HepG2 (cell line): ENCODE data around the gene A3GALT2. TPM values are rescaled to one million over a fixed set of nuclear protein-coding genes. Genes with fewer than 3 reads are reported as not detected.
A peak's percentile ranks its signal among the peaks of the same experiment; 100 is the strongest.

ENCODE experiments used
- CCAR2 ChIP-seq: fragments of 200-400 bp; formaldehyde crosslinking; optimal IDR thresholded peaks from 2 replicates; pipeline ENCODE3; 2018; ENCODE audit warnings: low read depth, mild to moderate bottlenecking, low read length, moderate library complexity
- FOXA1 ChIP-seq, 2 experiments: fragments of 450-650 bp in 1 of 2; sonication (generic) in 1 of 2; formaldehyde crosslinking in 1 of 2; IDR thresholded peaks; 2 replicates each; pipeline versions ENCODE4 v1.4.0 to v1.6.1; 2016 to 2020; ENCODE audit warnings: missing genetic modification reagents in 1 of 2
- FOXO1 ChIP-seq: sonication (generic); formaldehyde crosslinking; IDR thresholded peaks from 2 replicates; pipeline ENCODE4 v1.4.0; 2020; ENCODE audit warnings: missing genetic modification reagents
- HCFC1 ChIP-seq: fragments of 150-350 bp; IDR thresholded peaks from 2 replicates; pipeline ENCODE4 v1.6.1; 2014; ENCODE audit warnings: low read depth, low read length
- HNRNPK ChIP-seq: fragments of 200-400 bp; formaldehyde crosslinking; IDR thresholded peaks from 2 replicates; pipeline ENCODE4 v1.6.1; 2018; ENCODE audit warnings: low read length, low read depth, moderate library complexity, mild to moderate bottlenecking; ENCODE audit not compliant: poor library complexity, severe bottlenecking
- MTF2 ChIP-seq: sonication (generic); formaldehyde crosslinking; IDR thresholded peaks from 2 replicates; pipeline ENCODE4 v1.5.0; 2020; ENCODE audit warnings: missing genetic modification reagents, borderline replicate concordance
- NFIC ChIP-seq: IDR thresholded peaks from 2 replicates; pipeline ENCODE4 v1.6.1; 2012; ENCODE audit warnings: mild to moderate bottlenecking, low read length, inconsistent platforms
- PHF5A ChIP-seq: IDR thresholded peaks from one replicate; pipeline ENCODE4 v1.6.1; 2018; ENCODE audit warnings: low read depth, missing genetic modification reagents; ENCODE audit not compliant: unreplicated experiment
- PPARG ChIP-seq: conservative IDR thresholded peaks from 2 replicates; pipeline ENCODE4 v1.6.1; 2016; ENCODE audit warnings: missing biosample characterization, missing genetic modification reagents
- TEAD3 ChIP-seq: optimal IDR thresholded peaks from 2 replicates; pipeline ENCODE3; 2016; ENCODE audit warnings: borderline replicate concordance
- ZMYM4 ChIP-seq: sonication (generic); formaldehyde crosslinking; IDR thresholded peaks from 2 replicates; pipeline ENCODE4 v1.8.1; 2023; ENCODE audit warnings: mild to moderate bottlenecking, missing genetic modification reagents
- ZNF205 ChIP-seq: IDR thresholded peaks from 2 replicates; pipeline ENCODE4 v1.6.1; 2018; ENCODE audit warnings: missing biosample characterization, missing genetic modification reagents
- ZNF260 ChIP-seq: sonication (generic); formaldehyde crosslinking; IDR thresholded peaks from 2 replicates; pipeline ENCODE4 v1.4.0; 2020; ENCODE audit warnings: missing genetic modification reagents, low read depth, mild to moderate bottlenecking, borderline replicate concordance
- ZNF343 ChIP-seq: sonication (generic); formaldehyde crosslinking; IDR thresholded peaks from 2 replicates; pipeline ENCODE4 v1.4.0; 2020; ENCODE audit warnings: mild to moderate bottlenecking, missing genetic modification reagents
- ZNF746 ChIP-seq: sonication (generic); formaldehyde crosslinking; IDR thresholded peaks from 2 replicates; pipeline ENCODE4 v1.8.0; 2022; ENCODE audit warnings: mild to moderate bottlenecking, missing genetic modification reagents
- polyA plus RNA-seq, 8 experiments: library from polyadenylated mRNA; depleted of rRNA in 3 of 8; stranded (reverse) in 7 of 8; unstranded in 1 of 8; fragments of >200 nt; fragmentation: Illumina TruSeq in 4 of 8; extraction: Trizol in 4 of 8; gene quantifications; 2 replicates each; pipeline versions ENCODE4 v1.2.1 to v1.2.3, GENCODE V29; 2011 to 2016; ENCODE audit warnings: low read depth in 4 of 8, missing spikeins in 1 of 8, mixed read lengths in 1 of 8; ENCODE audit not compliant: insufficient read depth in 1 of 8
- total RNA-seq, 5 experiments: library from RNA; depleted of rRNA; stranded (reverse); fragments of >200 nt; fragmentation: Illumina TruSeq; extraction: Trizol; gene quantifications; 2 replicates each; pipeline ENCODE4 v1.2.3, GENCODE V29; 2016; ENCODE audit warnings: low read depth in 1 of 5
- TF ChIP-seq, protein P1 (sequence below): sonication (generic); formaldehyde crosslinking; IDR thresholded peaks from 2 replicates; pipeline ENCODE4 v1.8.1; 2023; ENCODE audit warnings: mild to moderate bottlenecking, missing genetic modification reagents
- TF ChIP-seq, protein P2 (sequence below): sonication (generic); formaldehyde crosslinking; IDR thresholded peaks from 2 replicates; pipeline ENCODE4 v1.8.1; 2022; ENCODE audit warnings: low read depth, mild to moderate bottlenecking, missing genetic modification reagents
- TF ChIP-seq, protein P3 (sequence below): sonication (generic); formaldehyde crosslinking; IDR thresholded peaks from 2 replicates; pipeline ENCODE4 v1.5.0; 2020; ENCODE audit warnings: missing genetic modification reagents
- TF ChIP-seq, protein P4 (sequence below): sonication (generic); formaldehyde crosslinking; IDR thresholded peaks from 2 replicates; pipeline ENCODE4 v1.4.0; 2020; ENCODE audit warnings: mild to moderate bottlenecking, missing genetic modification reagents, borderline replicate concordance
- TF ChIP-seq, protein P5 (sequence below): sonication (generic); formaldehyde crosslinking; IDR thresholded peaks from 2 replicates; pipeline ENCODE4 v1.8.1; 2023; ENCODE audit warnings: missing genetic modification reagents, inconsistent platforms, borderline replicate concordance

The A3GALT2 gene
- total and polyA plus RNA-seq, 2 of the 13 experiments (the other 11 are each of a cell fraction or from before 2014, with no cell fraction given) = not detected

DNA sequence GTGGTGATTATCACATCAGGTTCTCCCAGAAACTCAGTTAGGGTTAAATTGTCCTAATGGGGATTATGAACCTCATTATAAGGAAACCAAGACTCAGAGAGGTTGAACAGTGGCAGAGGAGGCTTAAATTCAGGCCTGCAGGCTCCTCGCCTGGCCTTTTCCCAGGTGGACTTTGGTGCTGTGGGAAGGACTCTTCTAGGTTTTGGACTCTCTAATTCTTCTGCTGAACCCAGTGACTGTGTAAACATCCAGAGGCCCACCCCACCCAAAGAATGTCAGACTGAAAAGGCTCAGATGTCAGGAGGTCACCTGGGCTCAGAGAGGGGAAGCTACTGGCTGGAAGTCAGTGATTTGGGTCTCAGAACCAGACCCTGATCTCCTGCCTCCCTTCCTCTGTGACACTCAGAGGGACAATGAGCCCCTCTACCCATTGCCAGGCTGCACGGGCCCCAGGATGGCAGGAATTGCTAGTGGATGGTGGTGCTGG is 62.1 kb downstream of the A3GALT2 start (continued):
- TF ChIP-seq, protein P1, sequence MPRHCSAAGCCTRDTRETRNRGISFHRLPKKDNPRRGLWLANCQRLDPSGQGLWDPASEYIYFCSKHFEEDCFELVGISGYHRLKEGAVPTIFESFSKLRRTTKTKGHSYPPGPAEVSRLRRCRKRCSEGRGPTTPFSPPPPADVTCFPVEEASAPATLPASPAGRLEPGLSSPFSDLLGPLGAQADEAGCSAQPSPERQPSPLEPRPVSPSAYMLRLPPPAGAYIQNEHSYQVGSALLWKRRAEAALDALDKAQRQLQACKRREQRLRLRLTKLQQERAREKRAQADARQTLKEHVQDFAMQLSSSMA = no peak
- TF ChIP-seq, protein P2, sequence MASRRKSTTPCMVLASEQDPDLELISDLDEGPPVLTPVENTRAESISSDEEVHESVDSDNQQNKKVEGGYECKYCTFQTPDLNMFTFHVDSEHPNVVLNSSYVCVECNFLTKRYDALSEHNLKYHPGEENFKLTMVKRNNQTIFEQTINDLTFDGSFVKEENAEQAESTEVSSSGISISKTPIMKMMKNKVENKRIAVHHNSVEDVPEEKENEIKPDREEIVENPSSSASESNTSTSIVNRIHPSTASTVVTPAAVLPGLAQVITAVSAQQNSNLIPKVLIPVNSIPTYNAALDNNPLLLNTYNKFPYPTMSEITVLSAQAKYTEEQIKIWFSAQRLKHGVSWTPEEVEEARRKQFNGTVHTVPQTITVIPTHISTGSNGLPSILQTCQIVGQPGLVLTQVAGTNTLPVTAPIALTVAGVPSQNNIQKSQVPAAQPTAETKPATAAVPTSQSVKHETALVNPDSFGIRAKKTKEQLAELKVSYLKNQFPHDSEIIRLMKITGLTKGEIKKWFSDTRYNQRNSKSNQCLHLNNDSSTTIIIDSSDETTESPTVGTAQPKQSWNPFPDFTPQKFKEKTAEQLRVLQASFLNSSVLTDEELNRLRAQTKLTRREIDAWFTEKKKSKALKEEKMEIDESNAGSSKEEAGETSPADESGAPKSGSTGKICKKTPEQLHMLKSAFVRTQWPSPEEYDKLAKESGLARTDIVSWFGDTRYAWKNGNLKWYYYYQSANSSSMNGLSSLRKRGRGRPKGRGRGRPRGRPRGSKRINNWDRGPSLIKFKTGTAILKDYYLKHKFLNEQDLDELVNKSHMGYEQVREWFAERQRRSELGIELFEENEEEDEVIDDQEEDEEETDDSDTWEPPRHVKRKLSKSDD (CRISPR knock-in tag) = no peak
- TF ChIP-seq CCAR2 (no peak), TEAD3 (peak; percentile 93), PPARG (CRISPR knock-in tag) (no peak; the same call in 1 of the 2 replicates), PHF5A (CRISPR knock-in tag) (no peak), ZNF343 (CRISPR knock-in tag) (no peak), ZNF746 (no peak), FOXA1 (IDR thresholded peaks at IDR 0.05) (no peak), FOXA1 (CRISPR knock-in tag; IDR thresholded peaks at IDR 0.05) (peak; percentile 93), ZMYM4 (CRISPR knock-in tag) (peak; percentile 61), NFIC (0 out of 2 replicates have a peak, but pooled peaks have one; percentile 27), ZNF205 (CRISPR knock-in tag) (0 out of 2 replicates have a peak, but pooled peaks have one; percentile 17), HCFC1 (no peak), FOXO1 (CRISPR knock-in tag) (no peak), HNRNPK (no peak), MTF2 (CRISPR knock-in tag) (no peak), ZNF260 (CRISPR knock-in tag) (no peak)
- TF ChIP-seq, protein P3, sequence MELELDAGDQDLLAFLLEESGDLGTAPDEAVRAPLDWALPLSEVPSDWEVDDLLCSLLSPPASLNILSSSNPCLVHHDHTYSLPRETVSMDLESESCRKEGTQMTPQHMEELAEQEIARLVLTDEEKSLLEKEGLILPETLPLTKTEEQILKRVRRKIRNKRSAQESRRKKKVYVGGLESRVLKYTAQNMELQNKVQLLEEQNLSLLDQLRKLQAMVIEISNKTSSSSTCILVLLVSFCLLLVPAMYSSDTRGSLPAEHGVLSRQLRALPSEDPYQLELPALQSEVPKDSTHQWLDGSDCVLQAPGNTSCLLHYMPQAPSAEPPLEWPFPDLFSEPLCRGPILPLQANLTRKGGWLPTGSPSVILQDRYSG (CRISPR knock-in tag) = no peak
- TF ChIP-seq, protein P4, sequence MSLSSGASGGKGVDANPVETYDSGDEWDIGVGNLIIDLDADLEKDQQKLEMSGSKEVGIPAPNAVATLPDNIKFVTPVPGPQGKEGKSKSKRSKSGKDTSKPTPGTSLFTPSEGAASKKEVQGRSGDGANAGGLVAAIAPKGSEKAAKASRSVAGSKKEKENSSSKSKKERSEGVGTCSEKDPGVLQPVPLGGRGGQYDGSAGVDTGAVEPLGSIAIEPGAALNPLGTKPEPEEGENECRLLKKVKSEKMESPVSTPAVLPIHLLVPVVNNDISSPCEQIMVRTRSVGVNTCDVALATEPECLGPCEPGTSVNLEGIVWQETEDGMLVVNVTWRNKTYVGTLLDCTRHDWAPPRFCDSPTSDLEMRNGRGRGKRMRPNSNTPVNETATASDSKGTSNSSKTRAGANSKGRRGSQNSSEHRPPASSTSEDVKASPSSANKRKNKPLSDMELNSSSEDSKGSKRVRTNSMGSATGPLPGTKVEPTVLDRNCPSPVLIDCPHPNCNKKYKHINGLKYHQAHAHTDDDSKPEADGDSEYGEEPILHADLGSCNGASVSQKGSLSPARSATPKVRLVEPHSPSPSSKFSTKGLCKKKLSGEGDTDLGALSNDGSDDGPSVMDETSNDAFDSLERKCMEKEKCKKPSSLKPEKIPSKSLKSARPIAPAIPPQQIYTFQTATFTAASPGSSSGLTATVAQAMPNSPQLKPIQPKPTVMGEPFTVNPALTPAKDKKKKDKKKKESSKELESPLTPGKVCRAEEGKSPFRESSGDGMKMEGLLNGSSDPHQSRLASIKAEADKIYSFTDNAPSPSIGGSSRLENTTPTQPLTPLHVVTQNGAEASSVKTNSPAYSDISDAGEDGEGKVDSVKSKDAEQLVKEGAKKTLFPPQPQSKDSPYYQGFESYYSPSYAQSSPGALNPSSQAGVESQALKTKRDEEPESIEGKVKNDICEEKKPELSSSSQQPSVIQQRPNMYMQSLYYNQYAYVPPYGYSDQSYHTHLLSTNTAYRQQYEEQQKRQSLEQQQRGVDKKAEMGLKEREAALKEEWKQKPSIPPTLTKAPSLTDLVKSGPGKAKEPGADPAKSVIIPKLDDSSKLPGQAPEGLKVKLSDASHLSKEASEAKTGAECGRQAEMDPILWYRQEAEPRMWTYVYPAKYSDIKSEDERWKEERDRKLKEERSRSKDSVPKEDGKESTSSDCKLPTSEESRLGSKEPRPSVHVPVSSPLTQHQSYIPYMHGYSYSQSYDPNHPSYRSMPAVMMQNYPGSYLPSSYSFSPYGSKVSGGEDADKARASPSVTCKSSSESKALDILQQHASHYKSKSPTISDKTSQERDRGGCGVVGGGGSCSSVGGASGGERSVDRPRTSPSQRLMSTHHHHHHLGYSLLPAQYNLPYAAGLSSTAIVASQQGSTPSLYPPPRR (CRISPR knock-in tag) = peak; percentile 58; the same call in 1 of the 2 replicates
- TF ChIP-seq, protein P5, sequence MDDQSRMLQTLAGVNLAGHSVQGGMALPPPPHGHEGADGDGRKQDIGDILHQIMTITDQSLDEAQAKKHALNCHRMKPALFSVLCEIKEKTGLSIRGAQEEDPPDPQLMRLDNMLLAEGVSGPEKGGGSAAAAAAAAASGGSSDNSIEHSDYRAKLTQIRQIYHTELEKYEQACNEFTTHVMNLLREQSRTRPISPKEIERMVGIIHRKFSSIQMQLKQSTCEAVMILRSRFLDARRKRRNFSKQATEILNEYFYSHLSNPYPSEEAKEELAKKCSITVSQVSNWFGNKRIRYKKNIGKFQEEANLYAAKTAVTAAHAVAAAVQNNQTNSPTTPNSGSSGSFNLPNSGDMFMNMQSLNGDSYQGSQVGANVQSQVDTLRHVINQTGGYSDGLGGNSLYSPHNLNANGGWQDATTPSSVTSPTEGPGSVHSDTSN (CRISPR knock-in tag) = no peak
